Osteocyte (in vitro differentiated cells): ENCODE results near the gene ADRA2A. TPM values are rescaled to one million over a fixed set of nuclear protein-coding genes. Genes with fewer than 3 reads are reported as not detected.

Experiments used
- DNase-seq: peaks from one replicate; pipeline ENCODE4 v3.0.0; 2021; ENCODE audit warnings: mixed read lengths; ENCODE audit not compliant: unreplicated experiment; ENCODE audit errors: extremely low spot score
- H3K27ac Mint-ChIP-seq: one replicate; pipeline ENCODE4 v1.8.0; 2021; ENCODE audit warnings: mild to moderate bottlenecking, mixed read lengths; ENCODE audit not compliant: unreplicated experiment
- H3K27me3 Mint-ChIP-seq: one replicate; pipeline ENCODE4 v1.8.0; 2021; ENCODE audit warnings: mixed read lengths; ENCODE audit not compliant: unreplicated experiment
- H3K36me3 Mint-ChIP-seq: one replicate; pipeline ENCODE4 v1.8.0; 2021; ENCODE audit warnings: mixed read lengths; ENCODE audit not compliant: unreplicated experiment
- H3K4me1 Mint-ChIP-seq: one replicate; pipeline ENCODE4 v1.8.0; 2021; ENCODE audit warnings: mixed read lengths; ENCODE audit not compliant: unreplicated experiment
- H3K4me3 Mint-ChIP-seq: one replicate; pipeline ENCODE4 v1.8.0; 2021; ENCODE audit warnings: mild to moderate bottlenecking, moderate library complexity, mixed read lengths; ENCODE audit not compliant: unreplicated experiment
- H3K9me3 Mint-ChIP-seq: one replicate; pipeline ENCODE4 v1.8.0; 2021; ENCODE audit warnings: mixed read lengths; ENCODE audit not compliant: unreplicated experiment
- CTCF ChIP-seq: fragments of 200-600 bp; sonication (generic); IDR thresholded peaks from 2 replicates; pipeline ENCODE4 v1.5.0; 2021; ENCODE audit warnings: antibody characterized with exemption, mild to moderate bottlenecking, moderate library complexity
- total RNA-seq: library from RNA; stranded (reverse); gene quantifications from 2 replicates; pipeline ENCODE4 v1.2.1, GENCODE V29; 2021

The ADRA2A gene
- total RNA-seq, 1 donor from 2014 or later: not detected

- Mint-ChIP-seq H3K9me3 (no peaks in the 10 kb centered on the region), H3K36me3 (no peaks in the 10 kb centered on the region), H3K4me3 (no peak overlapping the region), H3K27ac (no peak overlapping the region), H3K27me3 (peaks cover 34% of the 10 kb centered on the region), H3K4me1 (no peaks in the 10 kb centered on the region)
- peak; percentile 57 for DNase-seq
- TF ChIP-seq CTCF: no peak
Measured at GRCh38 chr10:111087331-111087756, 10.5 kb downstream of the ADRA2A start.

- no peak overlapping the region for H3K27ac Mint-ChIP-seq
Measured at GRCh38 chr10:111087968-111088505, 11.2 kb downstream of the ADRA2A start.

GRCh38 chr10:111089293-111089692, 12.5 kb downstream of the ADRA2A start:
- peak; percentile 62 for DNase-seq
- Mint-ChIP-seq H3K36me3 (no peaks in the 10 kb centered on the region), H3K4me3 (no peak overlapping the region), H3K9me3 (no peaks in the 10 kb centered on the region), H3K27me3 (peaks cover 33% of the 10 kb centered on the region), H3K4me1 (no peaks in the 10 kb centered on the region), H3K27ac (no peak overlapping the region)
- TF ChIP-seq CTCF: no peak

More at GRCh38 chr10:111087968-111088505, 11.2 kb downstream of the ADRA2A start:
- H3K27me3 Mint-ChIP-seq: peaks cover 34% of the 10 kb centered on the region
- no peaks in the 10 kb centered on the region for H3K4me1 Mint-ChIP-seq
- peak; percentile 64 for DNase-seq
- H3K9me3 Mint-ChIP-seq: no peaks in the 10 kb centered on the region
- H3K4me3 Mint-ChIP-seq: no peak overlapping the region
- no peak for TF ChIP-seq CTCF
- no peaks in the 10 kb centered on the region for H3K36me3 Mint-ChIP-seq

- H3K27ac Mint-ChIP-seq: no peak overlapping the region
- H3K4me3 Mint-ChIP-seq: no peak overlapping the region
- H3K4me1 Mint-ChIP-seq: no peaks in the 10 kb centered on the region
- no peaks in the 10 kb centered on the region for H3K9me3 Mint-ChIP-seq
- peaks cover 22% of the 10 kb centered on the region for H3K27me3 Mint-ChIP-seq
- no peak for TF ChIP-seq CTCF
- no peaks in the 10 kb centered on the region for H3K36me3 Mint-ChIP-seq
- no peak for DNase-seq
Measured at GRCh38 chr10:111091833-111092232, 15.0 kb downstream of the ADRA2A start.

GRCh38 chr10:111093741-111094380, 17.0 kb downstream of the ADRA2A start:
- no peak overlapping the region for H3K27ac Mint-ChIP-seq
- no peaks in the 10 kb centered on the region for H3K4me1 Mint-ChIP-seq
- peaks cover 20% of the 10 kb centered on the region for H3K27me3 Mint-ChIP-seq
- H3K4me3 Mint-ChIP-seq: no peak overlapping the region
- H3K36me3 Mint-ChIP-seq: no peaks in the 10 kb centered on the region
- no peaks in the 10 kb centered on the region for H3K9me3 Mint-ChIP-seq
- no peak for DNase-seq
- no peak for TF ChIP-seq CTCF
